ENCODE results near the gene POU6F2.

The POU6F2 gene

DNA sequence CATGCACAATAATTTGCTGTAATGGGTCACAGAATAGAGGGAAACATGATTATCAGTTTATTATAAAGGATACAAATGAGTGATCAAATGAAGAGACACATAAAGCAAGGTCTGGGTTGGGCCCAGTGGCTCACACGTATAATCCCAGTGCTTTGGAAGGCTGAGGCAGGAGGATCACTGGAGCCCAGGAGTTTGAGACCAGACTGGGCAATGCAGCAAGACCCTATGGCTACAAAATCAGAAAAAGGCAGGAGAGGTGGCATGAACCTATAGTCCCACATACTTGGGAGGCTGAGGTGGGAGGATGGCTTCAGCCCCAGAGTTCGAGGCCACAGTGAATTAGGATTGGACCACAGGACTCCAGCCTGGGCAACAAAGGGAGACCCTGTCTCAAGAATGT is 421.7 kb downstream of the POU6F2 start:
- Histone ChIP-seq H3F3A (ENCODE audit: low read depth) (no peaks in the 10 kb centered on the region), H3K27me3 (ENCODE audit: insufficient read depth, low read length, poor library complexity, severe bottlenecking) (no peaks in the 10 kb centered on the region), H4K20me1 (ENCODE audit: insufficient read depth, low read length, poor library complexity, severe bottlenecking) (no peaks in the 10 kb centered on the region), H3K4me3 (ENCODE audit: low read length, poor library complexity, severe bottlenecking) (no peak overlapping the region), H3K4me2 (ENCODE audit: low read depth, low read length, poor library complexity, severe bottlenecking) (no peak overlapping the region), H3K79me2 (ENCODE audit: insufficient read depth, low read length) (no peaks in the 10 kb centered on the region), H3K9me3 (ENCODE audit: insufficient read depth, low read depth, low read length) (no peaks in the 10 kb centered on the region), H2AFZ (ENCODE audit: low read length) (no peak overlapping the region), H3K9me2 (replicated peaks; ENCODE audit: low read depth, low read length) (no peaks in the 10 kb centered on the region), H3K9ac (ENCODE audit: low read depth, low read length, poor library complexity, severe bottlenecking) (no peak overlapping the region), H3K36me3 (ENCODE audit: insufficient read depth, low read length) (no peaks in the 10 kb centered on the region), H3K4me1 (ENCODE audit: insufficient read depth, low read length, poor library complexity, severe bottlenecking) (no peaks in the 10 kb centered on the region)
- no peak for TF ChIP-seq EZH2phosphoT487 (IDR thresholded peaks at IDR 0.05; ENCODE audit: borderline replicate concordance)
- TF ChIP-seq, protein P1, sequence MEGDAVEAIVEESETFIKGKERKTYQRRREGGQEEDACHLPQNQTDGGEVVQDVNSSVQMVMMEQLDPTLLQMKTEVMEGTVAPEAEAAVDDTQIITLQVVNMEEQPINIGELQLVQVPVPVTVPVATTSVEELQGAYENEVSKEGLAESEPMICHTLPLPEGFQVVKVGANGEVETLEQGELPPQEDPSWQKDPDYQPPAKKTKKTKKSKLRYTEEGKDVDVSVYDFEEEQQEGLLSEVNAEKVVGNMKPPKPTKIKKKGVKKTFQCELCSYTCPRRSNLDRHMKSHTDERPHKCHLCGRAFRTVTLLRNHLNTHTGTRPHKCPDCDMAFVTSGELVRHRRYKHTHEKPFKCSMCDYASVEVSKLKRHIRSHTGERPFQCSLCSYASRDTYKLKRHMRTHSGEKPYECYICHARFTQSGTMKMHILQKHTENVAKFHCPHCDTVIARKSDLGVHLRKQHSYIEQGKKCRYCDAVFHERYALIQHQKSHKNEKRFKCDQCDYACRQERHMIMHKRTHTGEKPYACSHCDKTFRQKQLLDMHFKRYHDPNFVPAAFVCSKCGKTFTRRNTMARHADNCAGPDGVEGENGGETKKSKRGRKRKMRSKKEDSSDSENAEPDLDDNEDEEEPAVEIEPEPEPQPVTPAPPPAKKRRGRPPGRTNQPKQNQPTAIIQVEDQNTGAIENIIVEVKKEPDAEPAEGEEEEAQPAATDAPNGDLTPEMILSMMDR (conservative IDR thresholded peaks at IDR 0.05; ENCODE audit: low read length) = no peak

- Histone ChIP-seq H3K36me3 (ENCODE audit: insufficient read depth, low read length) (no peaks in the 10 kb centered on the region), H3K79me2 (ENCODE audit: insufficient read depth, low read length) (no peaks in the 10 kb centered on the region), H3K9me3 (ENCODE audit: insufficient read depth, low read depth, low read length) (no peaks in the 10 kb centered on the region), H3K4me2 (ENCODE audit: low read depth, low read length, poor library complexity, severe bottlenecking) (no peak overlapping the region), H3F3A (ENCODE audit: low read depth) (no peaks in the 10 kb centered on the region), H3K9me2 (replicated peaks; ENCODE audit: low read depth, low read length) (no peaks in the 10 kb centered on the region), H3K9ac (ENCODE audit: low read depth, low read length, poor library complexity, severe bottlenecking) (no peak overlapping the region), H3K27me3 (ENCODE audit: insufficient read depth, low read length, poor library complexity, severe bottlenecking) (no peaks in the 10 kb centered on the region), H3K4me3 (ENCODE audit: low read length, poor library complexity, severe bottlenecking) (no peak overlapping the region), H3K4me1 (ENCODE audit: insufficient read depth, low read length, poor library complexity, severe bottlenecking) (no peaks in the 10 kb centered on the region), H4K20me1 (ENCODE audit: insufficient read depth, low read length, poor library complexity, severe bottlenecking) (no peaks in the 10 kb centered on the region), H2AFZ (ENCODE audit: low read length) (no peak overlapping the region)
- TF ChIP-seq, protein P1 (conservative IDR thresholded peaks at IDR 0.05; ENCODE audit: low read length) = no peak
- no peak for TF ChIP-seq EZH2phosphoT487 (IDR thresholded peaks at IDR 0.05; ENCODE audit: borderline replicate concordance)
These were observed 422.3 kb downstream of the POU6F2 start for GRCh38 chr7:39399986-39400385.

DNA sequence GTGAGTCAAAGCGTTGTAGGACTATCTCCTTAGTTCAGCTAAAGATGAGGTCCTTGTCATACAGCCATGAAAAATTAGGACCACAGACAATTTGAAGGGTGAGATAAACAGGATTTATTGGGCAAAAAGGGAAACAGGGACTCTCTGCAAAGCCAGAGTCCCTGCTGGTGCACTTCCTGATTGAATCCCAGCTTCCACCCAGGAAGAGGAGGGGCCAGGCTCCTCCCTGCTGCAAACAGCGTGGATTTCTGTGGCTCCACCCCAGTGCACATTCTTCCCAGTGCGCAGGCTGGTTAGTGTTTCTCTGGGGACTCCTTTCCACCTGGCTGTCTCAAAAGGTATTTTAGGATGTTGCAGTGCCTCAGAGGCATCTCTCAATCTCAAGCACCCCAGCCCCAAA is 423.1 kb downstream of the POU6F2 start:
- Histone ChIP-seq H3K4me2 (ENCODE audit: low read depth, low read length, poor library complexity, severe bottlenecking) (no peak overlapping the region), H3K27me3 (ENCODE audit: insufficient read depth, low read length, poor library complexity, severe bottlenecking) (no peaks in the 10 kb centered on the region), H3K4me3 (ENCODE audit: low read length, poor library complexity, severe bottlenecking) (no peak overlapping the region), H3F3A (ENCODE audit: low read depth) (no peaks in the 10 kb centered on the region), H3K9me3 (ENCODE audit: insufficient read depth, low read depth, low read length) (no peaks in the 10 kb centered on the region), H4K20me1 (ENCODE audit: insufficient read depth, low read length, poor library complexity, severe bottlenecking) (no peaks in the 10 kb centered on the region), H3K9ac (ENCODE audit: low read depth, low read length, poor library complexity, severe bottlenecking) (no peak overlapping the region), H3K4me1 (ENCODE audit: insufficient read depth, low read length, poor library complexity, severe bottlenecking) (no peaks in the 10 kb centered on the region), H3K79me2 (ENCODE audit: insufficient read depth, low read length) (no peaks in the 10 kb centered on the region), H2AFZ (ENCODE audit: low read length) (no peak overlapping the region), H3K36me3 (ENCODE audit: insufficient read depth, low read length) (no peaks in the 10 kb centered on the region), H3K9me2 (replicated peaks; ENCODE audit: low read depth, low read length) (no peaks in the 10 kb centered on the region)
- TF ChIP-seq, protein P1 (conservative IDR thresholded peaks at IDR 0.05; ENCODE audit: low read length) = no peak

All from Loucy (cell line).